HG02759 (cell line): ENCODE results near the gene ZFP36L2.

ENCODE experiments used
- ATAC-seq: cut with Tn5 transposase; IDR thresholded peaks from one replicate; pipeline ENCODE4 v1.9.1; 2021; ENCODE audit warnings: mild to moderate bottlenecking, moderate library complexity; ENCODE audit not compliant: unreplicated experiment

ZFP36L2 gene, protein sequence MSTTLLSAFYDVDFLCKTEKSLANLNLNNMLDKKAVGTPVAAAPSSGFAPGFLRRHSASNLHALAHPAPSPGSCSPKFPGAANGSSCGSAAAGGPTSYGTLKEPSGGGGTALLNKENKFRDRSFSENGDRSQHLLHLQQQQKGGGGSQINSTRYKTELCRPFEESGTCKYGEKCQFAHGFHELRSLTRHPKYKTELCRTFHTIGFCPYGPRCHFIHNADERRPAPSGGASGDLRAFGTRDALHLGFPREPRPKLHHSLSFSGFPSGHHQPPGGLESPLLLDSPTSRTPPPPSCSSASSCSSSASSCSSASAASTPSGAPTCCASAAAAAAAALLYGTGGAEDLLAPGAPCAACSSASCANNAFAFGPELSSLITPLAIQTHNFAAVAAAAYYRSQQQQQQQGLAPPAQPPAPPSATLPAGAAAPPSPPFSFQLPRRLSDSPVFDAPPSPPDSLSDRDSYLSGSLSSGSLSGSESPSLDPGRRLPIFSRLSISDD

DNA sequence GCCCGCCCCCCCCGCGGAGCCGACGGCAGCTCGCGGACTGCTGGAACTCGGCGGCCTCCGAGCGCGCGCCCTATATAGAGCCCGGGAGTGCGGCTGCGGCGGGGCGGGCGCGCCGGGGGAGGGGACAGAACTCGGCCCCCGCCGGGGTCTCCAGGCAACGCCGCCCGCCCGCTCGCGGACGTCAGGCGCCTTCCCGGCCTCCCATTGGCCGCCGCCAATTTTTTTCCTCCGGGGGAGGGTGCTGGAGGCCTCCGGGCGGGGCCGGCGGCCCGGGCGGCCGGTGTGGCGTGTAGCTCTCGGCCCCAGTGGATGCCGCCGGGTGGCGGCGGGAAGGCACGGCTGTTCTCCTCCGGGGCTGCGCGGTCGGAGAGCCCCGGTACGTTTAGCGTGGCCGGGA is at the start of gene ZFP36L2:
TSS of gene ZFP36L2 (minus strand) at position 49 of the 397 bp plus-strand sequence. CDS start 291 bp downstream, outside the sequence.
- ATAC-seq = peak; percentile 65

DNA sequence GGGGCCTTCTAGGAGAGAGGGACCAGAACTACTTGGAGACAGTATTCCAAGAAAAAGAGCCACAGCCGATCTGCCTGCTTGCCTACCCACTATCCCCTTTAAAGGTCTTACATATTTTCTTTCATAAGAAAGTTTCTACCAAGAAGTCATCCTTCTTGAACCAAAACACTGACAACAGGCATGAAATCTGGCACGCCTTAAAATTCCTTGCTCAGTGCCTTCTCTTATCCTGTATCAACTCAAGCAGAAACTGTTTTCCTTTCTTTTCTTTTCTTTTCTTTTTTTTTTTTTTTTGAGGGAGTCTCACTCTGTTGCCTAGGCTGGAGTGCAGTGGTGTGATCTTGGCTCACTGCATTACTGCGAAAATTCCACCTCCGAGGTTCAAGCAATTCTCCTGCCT is 48.3 kb upstream of the ZFP36L2 start:
- no peak for ATAC-seq

DNA sequence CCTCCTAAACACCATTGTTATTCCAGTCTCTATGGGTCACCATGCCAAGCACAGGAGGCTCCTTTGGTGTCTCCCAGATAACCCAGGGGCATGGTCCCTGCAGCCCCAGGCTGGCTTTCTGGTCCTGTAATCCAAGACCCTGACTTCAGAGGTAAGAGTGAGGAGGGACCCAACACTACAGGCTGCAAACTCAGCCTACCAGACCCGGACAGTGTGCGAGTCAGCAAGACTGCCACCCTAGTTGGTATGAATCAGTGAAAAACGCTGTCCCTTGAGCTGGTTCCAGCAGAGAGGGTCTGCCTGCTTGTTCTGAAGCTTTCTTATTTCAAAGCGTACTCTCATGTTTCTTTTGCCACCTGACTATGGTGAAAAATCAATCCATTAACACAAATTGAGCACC is 47.6 kb upstream of the ZFP36L2 start:
- no peak for ATAC-seq

DNA sequence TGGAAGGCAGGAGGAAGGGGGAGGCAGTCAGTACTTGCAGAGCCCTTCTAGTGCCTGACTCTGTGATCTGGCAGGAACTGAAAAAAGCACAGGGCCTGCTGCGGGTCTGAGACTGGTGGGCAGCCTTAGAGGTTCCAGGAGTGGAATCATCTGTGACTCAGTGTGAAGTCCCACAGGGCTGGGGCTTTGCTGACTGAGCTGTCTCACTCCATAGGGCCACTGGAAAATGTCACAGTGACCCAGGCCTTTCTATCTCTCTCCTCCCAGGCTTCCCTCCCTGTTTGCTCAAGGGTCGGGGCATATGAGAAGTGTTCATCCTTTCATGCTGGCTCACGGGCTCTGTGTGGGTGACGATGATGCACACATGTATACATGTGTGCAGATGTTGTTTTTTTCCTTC is 47.1 kb upstream of the ZFP36L2 start:
- ATAC-seq = peak; percentile 53

DNA sequence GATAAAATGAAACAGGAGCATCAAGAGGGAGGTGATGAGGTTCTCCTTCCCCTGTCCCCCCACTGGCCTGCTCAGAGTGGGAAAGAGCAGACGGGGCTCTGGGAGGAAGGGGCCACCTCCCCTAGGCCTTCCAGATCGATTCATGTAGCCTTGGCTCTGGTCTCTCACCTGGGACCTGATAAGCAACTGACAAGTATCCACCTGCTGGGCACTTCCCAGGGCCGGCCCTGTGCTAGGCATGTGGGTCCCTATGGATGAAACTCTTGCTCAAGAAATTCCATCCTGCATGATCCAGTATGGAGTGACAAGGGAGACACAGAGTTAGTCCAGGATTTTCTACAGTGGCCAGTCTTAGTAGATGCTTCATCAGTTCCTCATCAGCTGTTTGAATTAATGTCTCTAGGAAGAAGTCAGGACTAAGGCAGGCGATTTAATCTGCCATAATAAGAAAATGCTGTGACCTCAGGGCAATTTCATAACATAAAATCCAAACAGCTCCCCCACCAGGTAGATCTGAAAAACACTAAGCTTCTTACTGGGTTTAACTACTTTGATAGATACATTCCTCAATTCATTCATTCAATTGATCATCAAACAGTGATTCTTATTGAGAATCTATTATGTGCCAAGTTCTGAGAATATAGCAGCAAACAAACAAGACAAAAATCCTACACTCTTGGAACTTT is 44.7 kb upstream of the ZFP36L2 start:
- ATAC-seq = no peak

DNA sequence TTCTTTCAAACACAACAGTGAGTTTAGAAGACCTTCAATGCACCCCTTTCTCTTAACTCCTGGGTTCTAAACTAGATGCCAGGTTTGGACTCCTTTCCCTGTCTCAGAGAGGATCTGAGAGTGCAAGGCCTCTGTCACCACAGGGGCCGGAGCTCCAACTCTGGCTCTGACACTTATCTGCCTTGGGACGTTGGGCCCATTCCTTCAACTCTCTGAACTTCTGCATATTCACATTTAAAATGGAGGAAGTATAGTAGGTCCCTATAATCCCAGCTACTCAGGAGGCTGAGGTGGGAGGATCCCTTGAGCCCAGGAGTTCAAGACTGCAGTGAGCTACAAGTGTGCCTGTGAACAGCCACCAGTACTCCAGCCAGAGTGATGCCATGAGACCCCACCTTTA is 44.1 kb upstream of the ZFP36L2 start:
- ATAC-seq = no peak

DNA sequence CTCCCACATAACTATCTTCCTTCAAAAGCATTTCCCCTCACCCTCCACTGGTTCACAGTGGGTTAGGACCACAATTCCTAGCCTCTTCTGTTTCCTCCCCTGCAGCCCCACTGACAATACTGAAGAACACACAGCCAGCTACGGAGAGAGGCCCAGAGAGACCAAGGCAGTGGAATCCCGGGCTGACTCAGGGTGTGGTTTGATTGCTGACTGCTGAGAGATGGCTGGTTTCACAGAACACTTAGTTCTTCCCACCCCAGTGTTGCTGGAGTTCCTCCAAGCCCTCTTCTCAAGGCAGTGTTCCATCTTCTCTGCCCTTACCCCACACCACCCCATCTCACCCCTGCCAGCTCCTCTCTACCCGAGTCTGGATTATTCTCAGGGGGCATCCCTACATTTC is 43.3 kb upstream of the ZFP36L2 start:
- no peak for ATAC-seq

DNA sequence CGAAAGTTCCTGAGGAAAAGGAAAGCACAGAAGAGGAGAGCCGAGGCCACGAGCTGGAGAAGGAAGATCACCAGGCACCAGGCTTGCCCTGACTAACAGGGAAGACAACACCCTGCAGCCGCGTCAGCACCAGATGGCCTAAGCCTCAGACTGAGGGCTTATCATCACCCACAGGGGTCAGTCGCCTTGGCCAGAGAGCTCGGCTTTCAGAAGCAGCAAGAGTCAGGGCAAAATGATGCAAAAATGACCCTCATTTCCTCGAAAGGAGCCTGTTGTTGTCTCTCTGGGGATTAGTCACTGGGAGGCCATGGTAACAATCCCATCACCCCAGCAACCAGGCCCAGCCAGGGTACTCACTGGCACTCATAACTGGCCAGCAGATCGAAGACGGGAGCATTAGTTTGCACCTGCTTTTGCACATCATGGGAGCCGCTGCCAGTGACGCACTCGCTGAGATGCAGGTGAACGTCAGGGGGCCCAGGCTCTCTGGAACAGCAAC is 42.7 kb upstream of the ZFP36L2 start:
- no peak for ATAC-seq

DNA sequence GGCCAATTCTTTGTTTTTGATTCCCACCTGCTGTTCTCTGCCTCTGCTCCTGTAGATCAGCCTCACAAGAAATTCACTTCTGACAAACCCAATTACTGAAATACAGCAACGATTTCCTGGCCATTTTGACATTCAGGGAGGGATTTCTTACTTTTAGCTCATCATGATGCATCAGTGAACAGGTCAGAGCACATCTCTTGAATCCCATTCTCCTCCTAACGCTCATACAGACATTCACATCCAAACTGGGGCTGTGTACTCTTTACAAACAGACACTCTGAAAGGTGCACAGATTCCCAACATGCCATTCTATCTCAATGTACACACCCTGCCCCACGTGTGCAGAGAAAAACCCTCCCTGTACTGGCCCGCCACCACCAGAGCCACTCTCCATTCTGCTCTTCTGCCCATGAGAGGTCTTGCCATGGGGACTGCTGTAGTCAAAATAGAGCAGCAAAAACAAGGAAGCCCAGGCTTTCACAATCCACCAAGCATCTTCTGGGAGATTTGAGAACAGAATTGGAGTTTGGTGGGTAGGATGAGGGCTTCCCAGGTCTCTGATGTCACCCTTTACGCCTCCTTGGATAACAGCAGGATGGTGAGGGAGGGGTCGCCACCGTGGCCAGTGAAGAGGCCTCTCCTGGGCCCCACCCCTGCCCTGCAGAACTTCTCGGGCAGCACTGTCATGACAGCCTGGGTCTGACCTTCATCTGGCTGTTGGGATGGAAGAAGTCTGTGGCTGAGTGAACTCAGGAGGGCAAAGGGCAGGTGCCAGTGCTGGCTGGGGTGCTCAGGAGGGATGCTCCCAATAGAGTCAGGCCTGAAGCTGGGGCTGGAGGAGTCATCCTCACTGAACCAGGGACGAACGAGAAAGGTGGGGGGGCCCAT is 41.9 kb upstream of the ZFP36L2 start:
- ATAC-seq = no peak

DNA sequence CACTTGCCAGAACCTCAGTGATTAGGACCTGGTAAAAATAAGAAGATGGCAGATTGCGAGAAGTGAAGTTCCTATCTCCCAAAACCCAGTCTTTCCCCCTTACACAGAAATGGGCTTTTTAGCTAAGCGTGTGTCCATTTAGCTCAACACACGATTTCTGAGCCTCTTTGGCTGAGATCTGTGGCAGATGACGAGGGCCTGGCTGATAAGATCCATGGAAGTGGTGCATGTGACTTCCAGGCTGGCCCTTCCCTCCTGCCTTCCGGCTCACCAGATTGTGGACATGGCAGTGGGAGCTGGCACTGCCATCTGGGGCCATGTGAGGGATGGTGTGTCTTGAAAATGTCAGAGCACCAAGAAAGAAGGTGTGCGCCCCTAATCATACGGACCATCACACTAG is 41.0 kb upstream of the ZFP36L2 start:
- ATAC-seq = no peak

DNA sequence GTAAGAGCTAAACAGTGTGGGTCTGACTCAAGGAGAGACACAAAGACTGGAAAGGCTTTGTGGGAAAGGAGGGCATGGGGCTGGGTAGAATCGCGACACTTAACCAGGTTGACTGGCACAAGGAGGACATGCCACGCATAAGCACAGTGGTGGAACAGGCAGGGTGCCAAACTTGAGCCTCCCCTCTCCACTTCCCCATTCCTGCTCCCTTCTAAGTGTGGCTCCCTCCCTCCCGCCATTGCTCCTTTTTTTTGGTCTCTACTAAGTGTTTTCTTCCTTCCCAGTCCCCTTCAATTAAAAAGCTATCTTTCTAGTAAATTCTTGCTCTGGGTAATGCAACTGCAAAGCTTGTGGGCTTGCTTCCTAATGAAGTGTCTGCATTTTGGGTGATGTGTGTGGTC is 40.3 kb upstream of the ZFP36L2 start:
- ATAC-seq = no peak

DNA sequence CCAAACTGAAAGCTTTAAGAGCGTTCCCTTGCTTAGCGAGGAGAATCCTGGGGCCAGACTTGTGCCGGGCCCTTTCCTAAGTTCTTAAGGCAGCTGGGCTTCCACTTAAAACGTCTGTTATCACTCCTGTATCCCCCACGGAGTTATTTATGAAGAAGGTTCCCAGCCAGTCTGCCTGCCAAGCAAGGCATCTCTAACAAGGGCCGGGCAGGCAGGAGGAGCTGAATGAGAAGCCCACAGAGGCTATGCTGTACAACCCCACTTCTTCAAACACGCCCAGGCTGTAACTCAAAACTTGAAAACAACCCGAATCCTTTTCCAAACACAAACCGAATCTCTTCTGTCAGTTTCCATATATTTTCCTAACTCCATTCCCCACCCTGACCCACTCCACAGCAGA is 39.0 kb upstream of the ZFP36L2 start:
- no peak for ATAC-seq

DNA sequence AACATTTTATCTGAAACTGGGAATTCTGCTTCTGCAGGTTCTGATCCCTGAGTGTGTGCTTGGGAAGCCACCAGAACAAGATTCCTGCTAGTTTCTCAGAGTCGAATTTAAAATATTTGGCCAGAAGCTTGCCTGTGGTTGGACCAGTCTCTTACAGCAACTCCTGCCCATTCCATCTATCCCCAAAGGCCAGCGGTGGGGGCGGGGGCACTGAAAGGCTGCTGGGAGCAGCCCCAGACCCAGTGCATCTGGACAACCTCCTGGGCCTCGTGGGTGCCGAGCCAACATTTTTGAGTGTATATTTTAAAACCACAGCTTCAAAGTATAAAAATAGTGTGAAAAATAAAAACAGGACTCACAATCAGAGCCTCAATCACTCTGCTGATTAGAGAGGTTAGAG is 38.6 kb upstream of the ZFP36L2 start:
- ATAC-seq = no peak

DNA sequence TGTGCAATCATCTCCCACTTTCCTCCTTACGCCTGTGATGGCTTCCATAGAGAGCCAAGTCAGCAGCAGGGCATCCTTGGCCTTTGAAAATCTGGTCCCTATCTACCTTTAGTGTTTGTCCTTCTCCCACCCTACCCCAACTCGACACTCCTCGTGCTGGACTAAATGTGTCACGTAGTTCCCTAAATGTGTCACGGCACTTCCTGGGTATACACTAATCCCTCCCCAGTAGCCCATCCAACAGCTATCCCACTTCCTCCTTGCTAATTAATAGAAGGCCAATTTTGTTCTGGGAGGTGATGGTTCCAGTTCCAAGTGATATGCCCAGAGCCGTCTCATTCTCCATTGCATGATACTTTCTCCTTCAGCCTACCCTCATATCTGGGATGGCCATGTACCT is 36.5 kb upstream of the ZFP36L2 start:
- no peak for ATAC-seq

DNA sequence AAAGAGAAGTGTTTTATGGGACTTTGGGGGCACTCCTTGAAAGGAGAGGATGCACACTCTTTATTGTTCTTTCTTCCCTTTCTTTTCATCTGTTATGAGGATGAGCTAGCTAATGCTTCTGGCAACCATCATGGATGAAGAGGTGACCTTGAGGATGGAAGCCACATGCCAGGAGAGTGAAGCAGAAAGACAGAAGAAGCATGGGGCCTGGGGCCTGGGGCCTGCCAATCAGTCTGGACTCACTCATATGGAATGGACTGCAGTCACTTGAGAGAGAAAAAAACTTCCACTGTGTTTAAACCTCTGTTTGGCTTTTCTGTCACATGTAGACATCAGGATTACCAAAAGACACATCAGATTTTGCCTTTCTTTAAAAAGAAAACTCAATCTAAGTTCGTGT is 35.8 kb upstream of the ZFP36L2 start:
- no peak for ATAC-seq

DNA sequence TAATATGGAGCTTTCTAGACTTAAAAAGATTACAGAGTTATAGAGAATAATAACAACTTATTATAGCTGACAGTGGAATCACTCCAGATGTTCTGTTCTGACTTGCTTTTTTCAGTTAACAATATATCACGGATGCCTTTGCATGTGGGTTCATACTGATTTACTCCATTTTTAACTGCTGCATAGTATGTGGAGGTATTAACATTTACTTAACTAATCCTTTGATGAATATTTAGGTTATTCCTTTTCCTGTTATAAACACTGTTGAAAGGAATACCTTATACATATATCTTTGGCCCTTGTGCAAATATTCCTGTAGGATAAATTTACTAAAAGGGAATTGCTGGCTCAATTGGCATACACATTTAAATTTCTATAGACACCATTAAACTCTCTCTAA is 33.1 kb upstream of the ZFP36L2 start:
- ATAC-seq = no peak

DNA sequence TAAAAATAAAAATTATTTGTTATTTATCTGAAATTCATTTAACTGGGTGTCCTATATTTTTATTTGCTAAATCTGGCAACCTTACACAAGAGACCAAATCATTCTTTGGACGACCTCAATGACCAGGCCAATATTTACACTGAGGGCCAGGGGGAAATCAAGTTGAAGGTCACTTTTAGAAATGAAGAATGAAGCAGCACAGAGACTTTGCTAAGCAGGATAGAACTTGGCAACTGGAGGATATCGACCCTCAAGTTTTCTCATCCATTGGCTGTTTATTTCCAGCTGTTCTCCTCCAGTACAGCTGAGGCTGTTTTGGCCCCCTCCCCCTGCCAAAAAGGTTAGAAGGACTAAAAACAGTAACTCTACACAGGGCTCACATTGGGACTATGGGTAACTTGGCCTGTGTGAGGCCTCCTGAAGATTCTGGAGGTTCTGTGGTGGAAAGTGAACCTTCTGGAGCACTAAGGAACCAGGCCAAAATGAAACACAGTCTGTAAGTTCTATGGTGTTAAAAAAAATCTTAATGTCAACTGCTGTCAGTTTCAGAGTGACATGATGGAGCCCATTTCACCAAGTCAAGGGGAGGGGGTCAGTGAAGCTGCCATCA is 32.2 kb upstream of the ZFP36L2 start:
- no peak for ATAC-seq

DNA sequence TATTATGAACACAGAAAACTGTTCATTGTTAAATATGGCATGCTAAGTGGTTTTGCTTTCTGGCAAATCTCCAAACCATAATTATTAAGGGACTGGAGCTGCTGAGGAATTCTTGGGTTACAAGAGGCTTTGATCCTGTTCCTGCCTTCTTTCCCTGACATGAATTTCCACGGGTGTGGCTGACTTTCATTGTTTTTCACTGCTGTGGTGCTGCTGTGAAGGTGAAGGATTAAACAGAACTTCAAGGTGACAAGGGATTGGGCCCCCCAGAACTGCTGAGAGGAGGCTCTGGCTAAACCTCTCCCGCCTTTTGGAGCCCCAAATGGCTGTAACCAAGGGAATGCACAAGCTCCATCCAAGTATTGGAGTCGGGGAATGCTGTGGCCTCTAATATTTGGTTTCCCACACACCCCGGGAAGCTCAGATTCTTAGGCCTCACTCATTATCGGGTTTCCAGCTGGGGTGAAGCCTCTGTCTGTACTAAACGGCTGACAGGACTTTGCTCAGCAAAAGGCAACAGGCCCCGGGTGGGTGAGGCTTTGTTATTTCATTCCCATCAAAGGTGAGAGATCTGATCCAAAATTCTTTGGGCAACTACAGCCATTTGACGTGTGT is 29.0 kb upstream of the ZFP36L2 start:
- ATAC-seq = no peak

DNA sequence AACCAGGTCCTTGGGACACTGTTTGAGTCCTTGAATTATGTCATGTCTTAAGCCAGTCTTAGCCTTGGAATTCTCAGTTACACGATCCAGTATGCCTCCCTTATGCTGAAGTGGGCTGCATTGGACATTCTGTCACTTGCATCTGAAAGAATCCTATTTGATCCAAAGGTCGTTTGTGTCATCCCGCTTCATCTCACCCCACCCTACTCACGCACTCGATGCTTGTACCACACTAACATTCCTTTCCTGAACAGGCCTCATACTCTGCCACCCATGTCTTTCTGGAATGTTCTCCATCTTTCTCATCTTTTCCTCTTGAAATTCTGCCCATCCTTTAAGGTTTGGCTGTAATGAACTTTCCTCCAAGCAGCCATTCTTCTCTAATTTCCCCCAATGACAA is 27.9 kb upstream of the ZFP36L2 start:
- ATAC-seq = no peak

DNA sequence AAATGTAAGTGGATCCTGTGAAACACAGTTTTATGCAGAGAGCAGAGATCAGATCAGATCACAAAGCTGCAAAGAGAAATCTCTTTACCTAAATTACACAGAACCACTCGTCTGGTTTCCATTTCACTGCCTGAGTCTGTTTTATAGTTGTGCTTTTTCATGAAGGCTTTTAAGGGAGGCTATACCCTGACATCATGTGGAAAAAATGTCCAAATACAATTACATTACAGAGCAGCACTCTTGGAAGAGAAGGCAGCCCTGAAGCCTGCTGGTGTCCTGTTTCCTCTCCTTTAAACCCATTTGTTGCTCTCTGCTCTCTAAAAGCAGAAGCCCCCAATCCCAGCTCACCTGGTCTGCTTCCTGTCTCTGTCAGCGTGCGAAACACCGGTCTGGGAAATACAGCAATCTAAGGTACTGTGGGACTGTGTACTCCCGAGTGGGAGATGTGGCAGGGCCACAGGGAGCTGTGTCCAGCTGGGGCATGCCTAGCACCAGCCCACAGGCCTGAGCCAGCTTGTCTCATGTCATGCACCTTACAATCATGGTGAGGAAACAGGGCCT is 24.8 kb upstream of the ZFP36L2 start:
- no peak for ATAC-seq
